GM21381 (cell line): ENCODE results near the gene COL4A1.
A peak's percentile ranks its signal among the peaks of the same experiment; 100 is the strongest.

ENCODE experiments used
- ATAC-seq: cut with Tn5 transposase; IDR thresholded peaks from one replicate; pipeline ENCODE4 v1.9.1; 2021; ENCODE audit warnings: mild to moderate bottlenecking, moderate library complexity; ENCODE audit not compliant: unreplicated experiment

The COL4A1 gene

GRCh38 chr13:110151462-110151861 is 155.5 kb downstream of the COL4A1 start:
- no peak for ATAC-seq

DNA sequence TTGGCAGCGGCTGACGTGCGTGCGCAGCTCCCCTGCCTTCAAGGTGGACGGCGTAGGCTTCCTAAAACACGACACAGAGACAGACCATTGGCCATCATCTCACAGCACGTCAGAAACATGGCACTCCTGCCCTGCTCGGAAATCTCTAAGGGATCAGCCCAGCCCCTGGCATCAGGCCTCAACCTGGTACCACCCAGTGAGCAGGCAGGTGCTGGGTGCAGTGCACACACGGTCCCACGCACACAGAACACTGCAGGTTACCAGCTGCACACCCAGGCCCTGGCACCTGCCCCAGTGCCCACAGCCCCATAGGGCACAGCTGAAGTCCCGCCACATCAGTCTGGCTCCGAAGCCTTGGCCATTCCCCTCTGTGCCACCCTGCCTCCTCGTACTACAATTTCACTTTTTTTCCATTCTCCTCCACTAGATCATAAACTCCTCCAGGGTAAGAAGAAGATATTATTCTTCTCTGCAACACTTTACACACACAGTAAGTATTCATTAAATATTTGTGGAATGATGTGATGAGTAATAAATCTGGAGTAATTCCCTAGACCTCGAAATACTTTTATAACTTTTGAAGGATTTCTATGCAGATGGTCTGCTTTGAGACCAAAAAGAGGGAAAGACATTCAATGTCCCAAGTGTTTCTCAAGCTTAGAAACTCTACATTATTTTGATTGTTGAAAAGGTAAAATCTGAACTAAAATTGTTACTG is 156.4 kb downstream of the COL4A1 start:
- ATAC-seq = no peak

GRCh38 chr13:110149036-110149435 is 157.9 kb downstream of the COL4A1 start:
- ATAC-seq = no peak

GRCh38 chr13:110140099-110140498 is 166.9 kb downstream of the COL4A1 start:
- ATAC-seq = no peak

DNA sequence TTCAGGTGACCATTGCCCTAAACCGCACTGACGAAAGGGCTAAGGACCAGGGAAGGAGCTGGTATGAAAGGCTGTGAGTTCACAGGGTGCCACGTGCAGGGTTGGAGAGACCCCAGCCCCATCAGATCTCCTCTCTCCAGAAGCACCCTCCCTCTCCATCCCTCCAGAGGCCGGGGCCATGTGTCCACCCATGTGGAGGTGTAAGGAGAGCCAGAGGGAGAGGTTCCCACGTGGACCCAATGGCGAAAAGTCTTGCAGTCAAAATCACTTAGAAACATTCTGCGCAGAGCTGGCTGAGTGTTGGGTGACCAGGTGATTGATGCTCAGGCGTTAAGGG is 168.3 kb downstream of the COL4A1 start:
- no peak for ATAC-seq

GRCh38 chr13:110138010-110138699 is 168.8 kb downstream of the COL4A1 start:
- peak; percentile 72 for ATAC-seq

- ATAC-seq = peak; percentile 79
Observed at GRCh38 chr13:110137680-110138009, 169.3 kb downstream of the COL4A1 start.

DNA sequence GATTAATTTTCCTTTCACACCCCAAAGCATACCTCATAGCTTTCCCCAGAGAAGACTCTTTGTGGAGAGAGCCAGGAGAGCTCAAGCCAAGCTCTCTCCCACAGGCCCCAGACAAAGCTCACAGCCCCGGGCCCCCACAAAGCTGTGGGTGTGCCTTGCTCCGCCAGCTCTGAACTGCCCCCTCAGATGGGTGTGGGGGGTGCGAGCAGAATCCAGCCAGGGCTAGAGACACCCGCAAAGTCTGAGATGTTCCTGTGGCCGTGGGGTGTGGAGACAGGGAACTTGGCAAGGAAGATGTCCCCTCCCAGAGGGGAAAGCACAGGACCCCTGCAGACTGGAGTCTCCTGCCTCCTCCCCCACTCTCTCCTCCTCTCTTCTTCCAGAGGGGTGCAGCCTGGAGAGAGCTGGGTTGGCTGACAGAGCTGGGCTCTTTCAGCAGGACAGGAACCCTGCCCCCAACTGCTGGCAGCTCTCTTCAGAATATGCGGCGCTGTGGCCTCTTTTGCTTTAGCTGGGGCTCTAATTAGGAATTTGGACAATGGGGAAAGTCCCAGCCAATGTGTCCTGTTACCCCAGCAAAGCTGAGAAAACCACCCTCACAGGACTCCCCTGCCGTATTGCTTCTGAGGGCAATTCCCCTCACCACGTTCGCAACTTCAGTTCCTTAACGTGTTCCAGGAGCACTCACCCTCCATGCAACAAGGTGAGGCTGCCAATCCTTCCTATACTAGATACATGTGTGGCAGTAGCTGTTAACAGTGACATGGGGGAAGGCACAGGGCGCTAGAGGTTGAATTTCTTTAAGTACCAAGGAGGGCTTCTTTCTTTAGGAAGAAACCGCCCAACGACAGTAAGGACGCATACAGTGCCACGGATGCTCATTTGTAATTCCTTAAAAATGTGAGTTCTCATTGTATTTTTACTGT is 170.0 kb downstream of the COL4A1 start:
- no peak for ATAC-seq

DNA sequence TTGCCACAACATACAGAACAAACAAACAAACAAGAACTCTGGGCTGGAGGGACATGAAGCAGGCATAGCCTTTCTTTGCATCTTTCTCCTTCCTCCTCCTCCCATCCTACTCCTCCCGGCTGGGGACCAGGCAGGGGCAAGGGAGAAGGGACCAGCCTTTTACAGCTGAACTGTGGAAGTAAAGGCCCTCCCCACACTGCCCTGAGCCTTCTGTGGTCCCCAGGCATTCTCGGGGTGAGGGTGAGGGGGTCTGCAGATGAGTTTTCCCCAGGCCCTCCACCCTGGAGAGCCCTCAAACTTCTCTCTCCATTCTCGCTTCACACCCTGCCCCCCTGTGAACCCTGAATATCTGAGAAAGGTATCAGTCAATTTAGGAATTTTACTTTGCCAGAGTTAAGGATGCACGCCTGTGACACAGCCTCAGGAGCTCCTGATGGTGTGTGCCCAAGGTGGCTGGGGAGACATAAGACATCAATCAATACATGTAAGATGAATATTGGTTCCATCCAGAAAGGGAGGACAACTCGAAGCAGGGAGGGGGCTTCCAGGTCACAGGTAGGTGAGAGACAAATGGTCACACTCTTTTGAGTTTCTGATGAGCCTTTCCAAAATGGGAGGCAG is 170.9 kb downstream of the COL4A1 start:
- no peak for ATAC-seq

GRCh38 chr13:110134801-110135200 is 172.2 kb downstream of the COL4A1 start:
- no peak for ATAC-seq

GRCh38 chr13:110133425-110134235 is 173.3 kb downstream of the COL4A1 start:
- ATAC-seq = no peak

DNA sequence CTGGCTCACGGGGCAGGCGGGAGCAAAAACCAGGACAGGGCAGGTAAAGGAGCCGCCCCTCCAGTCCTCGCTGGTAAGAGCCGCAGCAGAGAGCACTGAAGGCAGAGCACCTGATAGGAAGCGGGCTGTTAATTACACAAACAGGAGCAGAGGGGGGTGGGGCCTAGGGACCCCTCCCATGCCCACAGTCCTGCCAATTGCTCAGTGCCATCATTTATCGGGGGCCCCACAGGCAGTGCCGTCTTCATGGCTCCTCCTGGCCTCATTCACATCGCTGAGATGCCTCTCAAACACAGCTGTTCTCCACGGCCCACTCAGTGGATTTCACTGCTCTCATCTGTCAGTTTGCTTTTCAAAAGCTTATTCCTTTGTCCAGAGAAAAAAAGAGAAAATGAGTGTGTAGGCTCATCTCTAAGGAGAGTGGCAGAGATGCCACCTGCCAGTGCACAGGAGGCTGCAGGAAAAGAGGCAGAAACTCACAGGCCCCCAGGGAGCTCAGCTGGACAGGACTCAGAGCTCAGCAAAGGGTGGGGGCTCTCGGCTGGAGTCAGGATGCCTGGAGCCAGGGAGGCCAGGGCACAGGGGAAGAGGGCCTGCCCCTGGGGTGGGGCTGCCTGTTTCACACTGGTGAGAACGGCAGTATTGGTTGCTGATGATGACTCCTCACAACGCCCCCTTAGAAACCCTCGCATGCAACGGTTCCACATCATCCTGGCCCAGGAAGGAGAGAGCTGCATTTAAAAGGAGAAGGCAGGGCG is 174.6 kb downstream of the COL4A1 start:
- no peak for ATAC-seq

GRCh38 chr13:110131424-110131823 is 175.5 kb downstream of the COL4A1 start:
- ATAC-seq = no peak

- ATAC-seq = no peak
Observed at GRCh38 chr13:110130431-110130830, 176.5 kb downstream of the COL4A1 start.

DNA sequence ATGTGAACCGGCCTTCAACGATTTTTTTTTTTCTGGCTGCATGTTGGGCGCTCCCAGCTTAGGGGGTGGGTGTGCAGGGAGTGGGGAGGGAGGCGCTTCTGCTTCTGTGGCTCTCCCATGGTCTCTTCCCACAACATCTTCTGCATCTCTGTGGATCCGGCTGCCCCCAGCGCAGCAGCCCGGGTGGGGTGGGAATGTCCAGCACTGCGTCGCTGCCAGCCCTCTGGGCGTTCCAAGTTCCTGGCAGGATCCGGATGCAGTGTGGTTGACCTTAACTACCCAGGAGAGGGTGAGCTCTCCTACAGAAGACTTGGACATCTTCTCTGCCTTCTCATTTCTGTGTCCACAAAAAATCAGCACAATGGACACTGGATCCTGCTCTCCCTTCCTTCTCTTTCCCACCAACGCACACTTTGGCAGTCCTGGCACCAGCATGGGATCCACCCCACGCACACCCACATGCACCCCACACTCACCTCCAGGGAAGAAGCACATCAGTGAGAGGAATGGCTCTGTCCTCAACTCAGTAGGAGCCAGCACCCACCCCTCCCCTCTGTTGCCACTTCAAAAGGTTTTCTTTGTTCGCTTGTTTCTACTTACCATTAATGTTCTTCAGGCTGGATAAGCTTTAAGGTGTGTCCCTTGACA is 177.3 kb downstream of the COL4A1 start:
- ATAC-seq = no peak

DNA sequence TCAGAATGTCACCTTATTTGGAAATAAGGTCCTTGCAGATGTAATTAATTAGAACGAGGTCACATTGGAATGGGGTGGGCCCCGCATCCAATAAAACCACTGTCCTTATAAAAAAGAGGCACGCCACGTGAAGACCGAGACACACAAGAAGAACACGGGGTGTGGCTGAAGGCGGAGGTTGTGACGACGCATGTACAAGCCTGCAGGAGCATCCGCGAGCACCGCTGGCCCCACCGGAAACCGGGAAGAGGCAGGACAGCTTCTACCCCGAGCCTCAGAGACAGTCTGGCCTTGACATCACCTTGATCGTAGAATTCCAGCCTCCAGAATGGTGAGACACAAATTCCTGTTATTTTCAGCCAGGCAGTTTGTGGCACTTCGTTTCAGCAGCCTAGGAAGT is 177.9 kb downstream of the COL4A1 start:
- no peak for ATAC-seq

DNA sequence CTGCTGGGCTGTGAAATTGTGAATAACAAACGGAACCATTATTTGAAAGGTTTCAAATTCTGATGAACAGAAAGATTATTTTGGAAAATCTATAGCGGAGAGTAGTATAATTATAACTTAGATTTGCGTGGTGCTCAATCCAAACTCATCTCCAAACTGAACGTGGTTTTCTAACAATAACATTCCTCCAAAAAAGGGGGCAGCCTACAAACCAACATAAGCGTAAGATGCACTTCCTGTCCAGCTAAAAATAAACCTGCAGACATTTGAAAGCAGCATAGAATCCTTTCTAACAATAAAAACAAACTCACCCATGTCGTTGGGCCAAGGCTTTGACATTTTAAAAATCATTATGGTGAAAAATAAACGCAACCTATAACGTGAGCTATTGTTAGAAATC is 178.4 kb downstream of the COL4A1 start:
- no peak for ATAC-seq

DNA sequence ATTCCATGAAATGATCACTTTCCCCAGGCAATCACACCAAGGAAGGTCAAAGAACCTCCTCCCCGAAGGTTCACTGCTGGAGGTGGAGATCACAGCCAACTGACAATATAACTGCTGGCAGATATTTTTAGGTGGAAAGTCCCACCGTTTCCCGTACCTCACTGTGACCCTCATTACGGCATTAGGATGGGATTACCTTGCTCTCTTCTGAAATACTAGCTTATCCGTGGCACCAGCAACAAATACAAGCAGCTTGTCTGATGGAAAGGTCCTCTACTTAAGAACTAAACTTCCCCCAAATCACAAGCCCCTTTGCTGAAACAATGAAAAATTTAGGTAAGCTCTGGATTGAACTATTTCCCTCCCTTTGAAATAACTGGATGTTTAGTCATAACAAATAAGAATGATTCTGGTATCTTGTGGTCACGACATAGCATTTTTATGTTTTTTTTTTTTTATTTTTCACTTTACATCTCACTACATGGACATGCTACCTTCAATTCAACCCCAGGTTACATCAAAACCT is 178.9 kb downstream of the COL4A1 start:
- no peak for ATAC-seq

GRCh38 chr13:110126391-110126961 is 180.5 kb downstream of the COL4A1 start:
- no peak for ATAC-seq
